Osteocyte (in vitro differentiated cells): ENCODE results near the gene NXPE3. TPM values are rescaled to one million over a fixed set of nuclear protein-coding genes. Genes with fewer than 3 reads are reported as not detected.

Experiments used
- DNase-seq: peaks from one replicate; pipeline ENCODE4 v3.0.0; 2021; ENCODE audit warnings: mixed read lengths; ENCODE audit not compliant: unreplicated experiment; ENCODE audit errors: extremely low spot score
- H3K27ac Mint-ChIP-seq: one replicate; pipeline ENCODE4 v1.8.0; 2021; ENCODE audit warnings: mild to moderate bottlenecking, mixed read lengths; ENCODE audit not compliant: unreplicated experiment
- H3K27me3 Mint-ChIP-seq: one replicate; pipeline ENCODE4 v1.8.0; 2021; ENCODE audit warnings: mixed read lengths; ENCODE audit not compliant: unreplicated experiment
- H3K36me3 Mint-ChIP-seq: one replicate; pipeline ENCODE4 v1.8.0; 2021; ENCODE audit warnings: mixed read lengths; ENCODE audit not compliant: unreplicated experiment
- H3K4me1 Mint-ChIP-seq: one replicate; pipeline ENCODE4 v1.8.0; 2021; ENCODE audit warnings: mixed read lengths; ENCODE audit not compliant: unreplicated experiment
- H3K4me3 Mint-ChIP-seq: one replicate; pipeline ENCODE4 v1.8.0; 2021; ENCODE audit warnings: mild to moderate bottlenecking, moderate library complexity, mixed read lengths; ENCODE audit not compliant: unreplicated experiment
- H3K9me3 Mint-ChIP-seq: one replicate; pipeline ENCODE4 v1.8.0; 2021; ENCODE audit warnings: mixed read lengths; ENCODE audit not compliant: unreplicated experiment
- total RNA-seq: library from RNA; stranded (reverse); gene quantifications from 2 replicates; pipeline ENCODE4 v1.2.1, GENCODE V29; 2021
- TF ChIP-seq, protein P1 (sequence below): fragments of 200-600 bp; sonication (generic); IDR thresholded peaks from 2 replicates; pipeline ENCODE4 v1.5.0; 2021; ENCODE audit warnings: antibody characterized with exemption, mild to moderate bottlenecking, moderate library complexity

Gene NXPE3
- total RNA-seq, 1 donor from 2014 or later, result 23.9 TPM

DNA sequence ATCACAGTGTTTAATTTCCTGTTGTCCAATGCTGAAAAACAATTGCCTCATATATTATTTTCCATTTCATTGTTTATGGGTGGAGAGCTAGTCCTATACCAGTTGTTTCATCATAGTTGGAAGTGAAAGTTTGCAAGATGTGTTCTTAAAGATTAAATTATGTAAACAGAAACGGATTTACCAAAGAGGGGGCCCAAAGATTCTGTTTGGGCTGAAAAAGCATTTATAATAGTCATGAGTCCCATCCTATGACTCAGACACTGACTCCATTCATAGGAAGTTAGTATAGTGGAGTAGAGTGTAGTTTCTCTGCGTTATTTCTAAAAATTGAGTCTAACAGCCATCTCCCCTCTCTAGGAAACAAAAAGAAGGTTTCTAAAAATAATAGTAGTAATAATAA, 94.6 kb downstream of the NXPE3 start:
- DNase-seq, result no peak
- H3K9me3 Mint-ChIP-seq, result no peaks in the 10 kb centered on the region
- no peak overlapping the region for H3K4me3 Mint-ChIP-seq
- no peaks in the 10 kb centered on the region for H3K27me3 Mint-ChIP-seq
- no peaks in the 10 kb centered on the region for H3K36me3 Mint-ChIP-seq
- no peak overlapping the region for H3K27ac Mint-ChIP-seq
- peaks cover 1% of the 10 kb centered on the region for H3K4me1 Mint-ChIP-seq
- TF ChIP-seq, protein P1, sequence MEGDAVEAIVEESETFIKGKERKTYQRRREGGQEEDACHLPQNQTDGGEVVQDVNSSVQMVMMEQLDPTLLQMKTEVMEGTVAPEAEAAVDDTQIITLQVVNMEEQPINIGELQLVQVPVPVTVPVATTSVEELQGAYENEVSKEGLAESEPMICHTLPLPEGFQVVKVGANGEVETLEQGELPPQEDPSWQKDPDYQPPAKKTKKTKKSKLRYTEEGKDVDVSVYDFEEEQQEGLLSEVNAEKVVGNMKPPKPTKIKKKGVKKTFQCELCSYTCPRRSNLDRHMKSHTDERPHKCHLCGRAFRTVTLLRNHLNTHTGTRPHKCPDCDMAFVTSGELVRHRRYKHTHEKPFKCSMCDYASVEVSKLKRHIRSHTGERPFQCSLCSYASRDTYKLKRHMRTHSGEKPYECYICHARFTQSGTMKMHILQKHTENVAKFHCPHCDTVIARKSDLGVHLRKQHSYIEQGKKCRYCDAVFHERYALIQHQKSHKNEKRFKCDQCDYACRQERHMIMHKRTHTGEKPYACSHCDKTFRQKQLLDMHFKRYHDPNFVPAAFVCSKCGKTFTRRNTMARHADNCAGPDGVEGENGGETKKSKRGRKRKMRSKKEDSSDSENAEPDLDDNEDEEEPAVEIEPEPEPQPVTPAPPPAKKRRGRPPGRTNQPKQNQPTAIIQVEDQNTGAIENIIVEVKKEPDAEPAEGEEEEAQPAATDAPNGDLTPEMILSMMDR, result no peak

DNA sequence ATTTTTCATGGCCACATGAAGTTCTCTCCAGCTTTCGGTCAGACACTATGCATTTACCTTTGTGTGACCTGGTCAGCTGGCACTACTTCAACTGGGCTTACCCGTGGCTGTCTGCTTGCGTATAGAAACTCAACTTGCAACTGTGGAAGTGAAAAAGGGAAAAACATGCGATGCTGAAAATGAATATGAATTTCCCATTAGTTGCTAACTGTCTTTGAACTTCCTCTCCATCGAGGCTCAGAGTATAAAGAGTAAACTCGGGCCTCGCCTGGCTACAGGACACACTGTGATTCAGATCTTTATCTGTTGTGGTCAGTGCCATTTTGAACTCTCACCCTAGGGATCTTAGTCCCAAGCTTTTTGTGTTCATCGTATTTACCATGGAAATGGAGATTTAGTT, 97.1 kb downstream of the NXPE3 start:
- H3K4me1 Mint-ChIP-seq, result no peaks in the 10 kb centered on the region
- no peak overlapping the region for H3K27ac Mint-ChIP-seq
- no peak for DNase-seq
- H3K36me3 Mint-ChIP-seq, result no peaks in the 10 kb centered on the region
- TF ChIP-seq, protein P1, result no peak
- no peaks in the 10 kb centered on the region for H3K27me3 Mint-ChIP-seq
- H3K9me3 Mint-ChIP-seq, result no peaks in the 10 kb centered on the region
- no peak overlapping the region for H3K4me3 Mint-ChIP-seq

Other genes starting within 250 kb of the NXPE3 start
- 18.2 and 19.7 TPM in 2 replicates for gene TRMT10C, start 217.3 kb upstream of the NXPE3 start, total RNA-seq
- 139 and 144 TPM in 2 replicates for gene PCNP, start 205.0 kb upstream of the NXPE3 start, total RNA-seq
- 15.3 and 18.2 TPM in 2 replicates for gene ZBTB11, start 102.1 kb upstream of the NXPE3 start, total RNA-seq
- gene RPL24, start 92.5 kb upstream of the NXPE3 start, total RNA-seq, result 989 and 1,036 TPM in 2 replicates
- gene CEP97, start 54.6 kb upstream of the NXPE3 start, total RNA-seq, result 10.8 and 12.7 TPM in 2 replicates
- 18.2 and 30.1 TPM in 2 replicates for gene NFKBIZ, start 70.3 kb downstream of the NXPE3 start, total RNA-seq